Lower leg skin (tissue), 3 donors: ENCODE results near the gene CTTNBP2.

Experiments
- CTCF ChIP-seq, 3 donors: fragments of 450-650 bp; IDR thresholded peaks; one replicate each; pipeline ENCODE4 v1.5.1; 2016; ENCODE audit warnings: antibody characterized with exemption in 3 of 3, mild to moderate bottlenecking in 3 of 3, moderate library complexity in 2 of 3
- POLR2A ChIP-seq, 2 donors: fragments of 450-650 bp; IDR thresholded peaks; one replicate each; pipeline ENCODE4 v1.6.1; 2016 to 2017; ENCODE audit warnings: antibody characterized with exemption in 2 of 2, mild to moderate bottlenecking in 1 of 2, moderate library complexity in 1 of 2

- TF ChIP-seq CTCF (IDR thresholded peaks at IDR 0.05) (no peak), POLR2A (IDR thresholded peaks at IDR 0.05) (no peak)
Observed at GRCh38 chr7:117803476-117803875, 69.8 kb downstream of the CTTNBP2 start.
